H9 (cell line): ENCODE data around the gene PGF. TPM values are rescaled to one million over a fixed set of nuclear protein-coding genes. Genes with fewer than 3 reads are reported as not detected.

Experiments
- DNase-seq: peaks from one replicate; pipeline ENCODE4 v3.0.0-alpha.2; 2017
- H2AFZ ChIP-seq: one replicate; pipeline ENCODE4 v1.6.1; 2013; ENCODE audit warnings: mild to moderate bottlenecking, low read length, control low read depth, moderate library complexity
- H2AK5ac ChIP-seq: 2 replicates; pipeline ENCODE4 v1.6.1; 2013; ENCODE audit warnings: low read length, control low read depth, mixed read lengths; ENCODE audit not compliant: insufficient read length
- H2BK120ac ChIP-seq: one replicate; pipeline ENCODE4 v1.6.1; 2013; ENCODE audit warnings: low read depth, mild to moderate bottlenecking, low read length, control low read depth, inconsistent platforms; ENCODE audit not compliant: poor library complexity, severe bottlenecking
- H2BK12ac ChIP-seq: 2 replicates; pipeline ENCODE4 v1.6.1; 2013; ENCODE audit warnings: low read length, control low read depth, mixed read lengths, low read depth; ENCODE audit not compliant: insufficient read length
- H2BK15ac ChIP-seq: 2 replicates; pipeline ENCODE4 v1.6.1; 2013; ENCODE audit warnings: low read depth, low read length, control low read depth
- H2BK20ac ChIP-seq: one replicate; pipeline ENCODE4 v1.6.1; 2013; ENCODE audit warnings: low read depth, mild to moderate bottlenecking, low read length, control low read depth, inconsistent platforms; ENCODE audit not compliant: poor library complexity, severe bottlenecking
- H2BK5ac ChIP-seq: 2 replicates; pipeline ENCODE4 v1.6.1; 2013; ENCODE audit warnings: low read length, control low read depth, mixed read lengths; ENCODE audit not compliant: insufficient read length
- H3K14ac ChIP-seq: 2 replicates; pipeline ENCODE4 v1.6.1; 2013; ENCODE audit warnings: low read length, control low read depth; ENCODE audit not compliant: insufficient read depth
- H3K18ac ChIP-seq: 2 replicates; pipeline ENCODE4 v1.6.1; 2013; ENCODE audit warnings: low read depth, mild to moderate bottlenecking, mixed read lengths, low read length, control low read depth; ENCODE audit not compliant: insufficient read length
- H3K23ac ChIP-seq: 2 replicates; pipeline ENCODE4 v1.6.1; 2013; ENCODE audit warnings: low read length, control low read depth, mixed read lengths, low read depth; ENCODE audit not compliant: insufficient read length
- H3K23me2 ChIP-seq: 2 replicates; pipeline ENCODE4 v1.6.1; 2013; ENCODE audit warnings: low read depth, mild to moderate bottlenecking, mixed read lengths, low read length, control low read depth; ENCODE audit not compliant: insufficient read length, poor library complexity, severe bottlenecking
- H3K27ac ChIP-seq: 2 replicates; pipeline ENCODE4 v1.5.1; 2013; ENCODE audit warnings: low read length, control low read depth, mixed read lengths, low read depth; ENCODE audit not compliant: insufficient read length
- H3K27me3 ChIP-seq: 2 replicates; pipeline ENCODE4 v1.6.1; 2013; ENCODE audit warnings: low read length, control low read depth, inconsistent platforms; ENCODE audit not compliant: insufficient read depth
- H3K4ac ChIP-seq: 2 replicates; pipeline ENCODE4 v1.6.1; 2013; ENCODE audit warnings: low read depth, mild to moderate bottlenecking, control low read depth, inconsistent platforms, low read length, moderate library complexity
- H3K4me1 ChIP-seq: 2 replicates; pipeline ENCODE4 v1.6.1; 2013; ENCODE audit warnings: low read length, control low read depth, inconsistent platforms; ENCODE audit not compliant: insufficient read depth
- H3K4me2 ChIP-seq: 2 replicates; pipeline ENCODE4 v1.6.1; 2013; ENCODE audit warnings: low read length, control low read depth, mixed read lengths; ENCODE audit not compliant: insufficient read length, insufficient read depth
- H3K56ac ChIP-seq: 2 replicates; pipeline ENCODE4 v1.6.1; 2013; ENCODE audit warnings: low read depth, mild to moderate bottlenecking, mixed read lengths, low read length, control low read depth; ENCODE audit not compliant: insufficient read length
- H3K79me1 ChIP-seq: 2 replicates; pipeline ENCODE4 v1.6.1; 2013; ENCODE audit warnings: low read depth, mild to moderate bottlenecking, moderate library complexity, low read length, control low read depth, inconsistent platforms; ENCODE audit not compliant: insufficient read depth, poor library complexity, severe bottlenecking
- H3K79me2 ChIP-seq: 2 replicates; pipeline ENCODE4 v1.6.1; 2013; ENCODE audit warnings: low read length, control low read depth, inconsistent platforms; ENCODE audit not compliant: insufficient read depth
- H3K9ac ChIP-seq: 2 replicates; pipeline ENCODE4 v1.6.1; 2013; ENCODE audit warnings: low read length, control low read depth, mixed read lengths; ENCODE audit not compliant: insufficient read length; ENCODE audit errors: extremely low read depth
- H3K9me3 ChIP-seq: one replicate; pipeline ENCODE4 v1.6.1; 2013; ENCODE audit warnings: low read depth, low read length, inconsistent platforms; ENCODE audit not compliant: control insufficient read depth
- H3T11ph ChIP-seq: one replicate; pipeline ENCODE4 v1.6.1; 2013; ENCODE audit warnings: mild to moderate bottlenecking, low read length, control low read depth, inconsistent platforms
- H4K20me1 ChIP-seq: one replicate; pipeline ENCODE4 v1.6.1; 2013; ENCODE audit not compliant: control insufficient read depth, insufficient read length, insufficient read depth
- H4K5ac ChIP-seq: 2 replicates; pipeline ENCODE4 v1.6.1; 2013; ENCODE audit warnings: low read depth, mild to moderate bottlenecking, mixed read lengths, low read length, control low read depth; ENCODE audit not compliant: insufficient read length
- H4K8ac ChIP-seq: replicated peaks from 2 replicates; pipeline ENCODE4 v1.6.1; 2013; ENCODE audit warnings: low read length, control low read depth, mixed read lengths, low read depth; ENCODE audit not compliant: insufficient read length
- H4K91ac ChIP-seq: 2 replicates; pipeline ENCODE4 v1.6.1; 2013; ENCODE audit warnings: low read depth, mild to moderate bottlenecking, moderate library complexity, mixed read lengths, low read length, control low read depth; ENCODE audit not compliant: insufficient read length
- H3K27ac Mint-ChIP-seq, 3 experiments: 2 replicates in 2 of 3; 3 replicates in 1 of 3; pipeline ENCODE4 v1.8.0; 2020 to 2021; ENCODE audit warnings: mixed read lengths in 3 of 3, mild to moderate bottlenecking in 1 of 3, moderate library complexity in 1 of 3
- H3K27me3 Mint-ChIP-seq: 2 replicates; pipeline ENCODE4 v1.8.0; 2021; ENCODE audit warnings: low read depth, mild to moderate bottlenecking, moderate library complexity, mixed read lengths
- H3K36me3 Mint-ChIP-seq, 3 experiments: 2 replicates in 2 of 3; 3 replicates in 1 of 3; pipeline ENCODE4 v1.8.0; 2020 to 2021; ENCODE audit warnings: low read depth in 3 of 3, mixed read lengths in 3 of 3; ENCODE audit not compliant: insufficient read depth in 1 of 3
- H3K4me1 Mint-ChIP-seq, 2 experiments: 2 replicates each; pipeline ENCODE4 v1.8.0; 2020; ENCODE audit warnings: mixed read lengths in 2 of 2
- H3K4me3 Mint-ChIP-seq, 2 experiments: 2 replicates in 1 of 2; 3 replicates in 1 of 2; pipeline ENCODE4 v1.8.0; 2020 to 2021; ENCODE audit warnings: mild to moderate bottlenecking in 2 of 2, mixed read lengths in 2 of 2, moderate library complexity in 1 of 2
- H3K9me3 Mint-ChIP-seq, 2 experiments: 2 replicates in 1 of 2; 3 replicates in 1 of 2; pipeline ENCODE4 v1.8.0; 2020; ENCODE audit warnings: mild to moderate bottlenecking in 2 of 2, mixed read lengths in 2 of 2, moderate library complexity in 1 of 2
- WGBS: extraction: QIAGEN DNeasy Blood & Tissue Kit; methylation state at CpG from one replicate; pipeline ENCODE4 v1.1.7; 2013; ENCODE audit warnings: missing lambda C conversion rate, low lambda C conversion rate, mixed read lengths; ENCODE audit not compliant: insufficient read length; ENCODE audit errors: extremely low coverage; 5-methylcytosine and 5-hydroxymethylcytosine counted together
- total RNA-seq: library from RNA; stranded (reverse); gene quantifications from 2 replicates; pipeline ENCODE4 v1.2.1, GENCODE V29; 2021
- TF ChIP-seq, protein P1 (sequence below): fragments of 200-600 bp; sonication (generic); conservative IDR thresholded peaks from 3 replicates; pipeline ENCODE4 v1.8.0; 2021; ENCODE audit warnings: antibody characterized with exemption, mild to moderate bottlenecking

The PGF gene
- total RNA-seq, 1 experiment from 2014 or later = 2.3 TPM

- H3K4me2 ChIP-seq = peak within 1 kb of the TSS; percentile 100
Observed at GRCh38 chr14:75002392-75003249, 47.2 kb upstream of the PGF start, which contains the start of gene EIF2B2. Gene EIF2B2, plus strand, starts transcription at chr14:75002921. Its CDS starts 70 bp downstream, at chr14:75002991.

More at GRCh38 chr14:75002392-75003249, 47.2 kb upstream of the PGF start, which contains the start of gene EIF2B2:
- H3K4me3 Mint-ChIP-seq = peak within 1 kb of the TSS; percentile 98
- peaks cover 6% of the 10 kb centered on the region; the same call in 1 of the 2 replicates for H3K79me2 ChIP-seq
- no peak within 1 kb of the TSS for H4K8ac ChIP-seq
- H3K36me3 Mint-ChIP-seq = peaks cover 2 to 40% (median 33%) of the 10 kb centered on the region in 3 experiments; a peak in 6 of 7 replicates
- no peaks in the 10 kb centered on the region for H3K9me3 ChIP-seq
- H3K4me1 ChIP-seq = peaks cover 5% of the 10 kb centered on the region; the same call in 1 of the 2 replicates
- peak; percentile 99 for DNase-seq
- no peak within 1 kb of the TSS for H2AK5ac ChIP-seq
- no peaks in the 10 kb centered on the region for H4K20me1 ChIP-seq
- H4K5ac ChIP-seq = no peak within 1 kb of the TSS
- no peak within 1 kb of the TSS for H2BK15ac ChIP-seq
- peaks cover 3 to 4% of the 10 kb centered on the region in 2 experiments; a peak in 1 of 5 replicates for H3K9me3 Mint-ChIP-seq
- H3K27me3 Mint-ChIP-seq = no peaks in the 10 kb centered on the region
- H3T11ph ChIP-seq = no peak within 1 kb of the TSS
- no peak within 1 kb of the TSS for H3K23ac ChIP-seq
- peak within 1 kb of the TSS; percentile 88 for H3K9ac ChIP-seq
- peak within 1 kb of the TSS; percentile 38 to 96 (median 86); a peak in 5 of 7 replicates for H3K27ac Mint-ChIP-seq
- no peak within 1 kb of the TSS for H4K91ac ChIP-seq
- no peaks in the 10 kb centered on the region for H3K27me3 ChIP-seq
- peaks cover 7% of the 10 kb centered on the region for H3K79me1 ChIP-seq
- H2BK12ac ChIP-seq = no peak within 1 kb of the TSS
- peaks cover 12% of the 10 kb centered on the region for H3K23me2 ChIP-seq
- H2AFZ ChIP-seq = peak within 1 kb of the TSS; percentile 1
- no peak within 1 kb of the TSS for H3K18ac ChIP-seq
- no peak within 1 kb of the TSS for H3K27ac ChIP-seq
- TF ChIP-seq, protein P1, sequence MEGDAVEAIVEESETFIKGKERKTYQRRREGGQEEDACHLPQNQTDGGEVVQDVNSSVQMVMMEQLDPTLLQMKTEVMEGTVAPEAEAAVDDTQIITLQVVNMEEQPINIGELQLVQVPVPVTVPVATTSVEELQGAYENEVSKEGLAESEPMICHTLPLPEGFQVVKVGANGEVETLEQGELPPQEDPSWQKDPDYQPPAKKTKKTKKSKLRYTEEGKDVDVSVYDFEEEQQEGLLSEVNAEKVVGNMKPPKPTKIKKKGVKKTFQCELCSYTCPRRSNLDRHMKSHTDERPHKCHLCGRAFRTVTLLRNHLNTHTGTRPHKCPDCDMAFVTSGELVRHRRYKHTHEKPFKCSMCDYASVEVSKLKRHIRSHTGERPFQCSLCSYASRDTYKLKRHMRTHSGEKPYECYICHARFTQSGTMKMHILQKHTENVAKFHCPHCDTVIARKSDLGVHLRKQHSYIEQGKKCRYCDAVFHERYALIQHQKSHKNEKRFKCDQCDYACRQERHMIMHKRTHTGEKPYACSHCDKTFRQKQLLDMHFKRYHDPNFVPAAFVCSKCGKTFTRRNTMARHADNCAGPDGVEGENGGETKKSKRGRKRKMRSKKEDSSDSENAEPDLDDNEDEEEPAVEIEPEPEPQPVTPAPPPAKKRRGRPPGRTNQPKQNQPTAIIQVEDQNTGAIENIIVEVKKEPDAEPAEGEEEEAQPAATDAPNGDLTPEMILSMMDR = peak; percentile 36; the same call in 2 of the 3 replicates
- no peak within 1 kb of the TSS for H3K4ac ChIP-seq
- no peak within 1 kb of the TSS for H3K56ac ChIP-seq
- no CpG with 5 or more reads among the region's 66 CpGs for WGBS
- peaks cover 12 to 15% of the 10 kb centered on the region in 2 experiments for H3K4me1 Mint-ChIP-seq
- H2BK5ac ChIP-seq = no peak within 1 kb of the TSS
- no peak within 1 kb of the TSS for H2BK20ac ChIP-seq
- H2BK120ac ChIP-seq = no peak within 1 kb of the TSS
- H3K14ac ChIP-seq = peak within 1 kb of the TSS; percentile 67
